HG02852 (cell line): ENCODE data around the gene FSIP1.

ENCODE experiments used
- ATAC-seq: cut with Tn5 transposase; IDR thresholded peaks from one replicate; pipeline ENCODE4 v1.9.1; 2021; ENCODE audit warnings: mild to moderate bottlenecking, moderate library complexity; ENCODE audit not compliant: unreplicated experiment

The FSIP1 gene

GRCh38 chr15:39625451-39625850 is 157.2 kb downstream of the FSIP1 start:
- no peak for ATAC-seq

GRCh38 chr15:39624806-39625205 is 157.8 kb downstream of the FSIP1 start:
- peak; percentile 29 for ATAC-seq

- ATAC-seq = peak; percentile 95
These were observed 159.1 kb downstream of the FSIP1 start for GRCh38 chr15:39623529-39623931.

- ATAC-seq = peak; percentile 2
These were observed 159.8 kb downstream of the FSIP1 start for GRCh38 chr15:39622660-39623516.

GRCh38 chr15:39621976-39622375 is 160.7 kb downstream of the FSIP1 start:
- ATAC-seq = no peak

- no peak for ATAC-seq
These were observed 161.4 kb downstream of the FSIP1 start for GRCh38 chr15:39621210-39621609.

GRCh38 chr15:39618063-39618823 is 164.4 kb downstream of the FSIP1 start:
- no peak for ATAC-seq

- ATAC-seq = no peak
These were observed 165.7 kb downstream of the FSIP1 start for GRCh38 chr15:39616731-39617455.

- ATAC-seq = no peak
These were observed 168.8 kb downstream of the FSIP1 start for GRCh38 chr15:39613861-39614260.

GRCh38 chr15:39613271-39613670 is 169.4 kb downstream of the FSIP1 start:
- ATAC-seq = no peak

GRCh38 chr15:39610665-39611064 is 172.0 kb downstream of the FSIP1 start:
- ATAC-seq = no peak

- no peak for ATAC-seq
These were observed 173.3 kb downstream of the FSIP1 start for GRCh38 chr15:39609166-39609916.

GRCh38 chr15:39608185-39609139 is 174.2 kb downstream of the FSIP1 start:
- ATAC-seq = no peak

GRCh38 chr15:39605146-39605545 is 177.5 kb downstream of the FSIP1 start:
- ATAC-seq = no peak

GRCh38 chr15:39602143-39602542 is 180.5 kb downstream of the FSIP1 start:
- no peak for ATAC-seq

GRCh38 chr15:39599871-39600270 is 182.8 kb downstream of the FSIP1 start:
- no peak for ATAC-seq

GRCh38 chr15:39598958-39599845 is 183.4 kb downstream of the FSIP1 start:
- no peak for ATAC-seq

GRCh38 chr15:39598186-39598850 is 184.3 kb downstream of the FSIP1 start:
- no peak for ATAC-seq
